ENCODE data around the gene MAN2A2. TPM values are rescaled to one million over a fixed set of nuclear protein-coding genes. Genes with fewer than 3 reads are reported as not detected.
A peak's percentile ranks its signal among the peaks of the same experiment; 100 is the strongest.
"Not testable (repeated sequence)": the region's sequence is repeated elsewhere in the genome, so short reads cannot be mapped to it uniquely, and the experiment has no call there.

Gene MAN2A2
- total RNA-seq, 1 donor from 2014 or later, result 17.0 TPM

DNA sequence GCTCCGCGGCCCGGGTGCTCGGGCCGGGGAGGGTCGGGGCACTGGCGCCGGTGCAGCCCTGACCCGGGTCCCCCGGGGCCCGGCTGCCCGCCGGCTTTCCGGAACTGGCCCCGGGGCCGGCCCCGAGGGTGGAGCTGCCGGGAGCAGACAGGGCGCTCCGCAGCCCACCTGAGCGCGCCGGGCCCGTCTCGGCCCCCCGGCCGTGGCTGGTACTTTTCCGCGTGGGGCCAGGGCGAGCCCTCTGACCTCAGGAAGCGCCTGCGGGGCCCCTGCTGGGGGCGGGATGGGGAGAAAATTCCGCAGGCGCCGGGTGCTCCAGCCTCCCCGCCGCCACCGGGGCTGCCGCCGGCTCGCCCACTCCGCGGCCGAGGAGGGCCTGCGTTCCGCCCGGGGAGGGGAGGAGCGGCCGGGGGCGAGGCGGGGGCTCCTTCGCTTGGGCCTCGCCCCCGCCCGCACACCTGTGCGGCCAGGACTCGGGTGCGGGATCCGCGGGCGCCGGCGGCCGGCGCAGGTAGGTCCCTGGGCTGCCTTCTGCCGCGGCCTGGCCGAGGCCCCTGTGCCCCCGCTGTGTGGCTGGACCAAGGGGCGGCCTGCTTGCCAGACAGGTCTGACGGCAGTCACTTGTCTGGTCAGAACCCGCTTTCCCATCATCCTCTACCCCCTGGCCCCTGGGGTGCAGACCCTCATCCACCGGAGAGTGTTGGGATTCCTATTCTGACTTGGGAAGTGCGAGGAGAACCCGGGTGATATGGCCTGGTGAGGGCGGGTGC lies 31.2 kb upstream of the MAN2A2 start:
- peak; percentile 30 for DNase-seq

- peak; percentile 30 for DNase-seq
Observed at GRCh38 chr15:90872486-90873184, 30.5 kb upstream of the MAN2A2 start.

- DNase-seq, result no peak
Observed at GRCh38 chr15:90873488-90873997, 29.6 kb upstream of the MAN2A2 start.

DNA sequence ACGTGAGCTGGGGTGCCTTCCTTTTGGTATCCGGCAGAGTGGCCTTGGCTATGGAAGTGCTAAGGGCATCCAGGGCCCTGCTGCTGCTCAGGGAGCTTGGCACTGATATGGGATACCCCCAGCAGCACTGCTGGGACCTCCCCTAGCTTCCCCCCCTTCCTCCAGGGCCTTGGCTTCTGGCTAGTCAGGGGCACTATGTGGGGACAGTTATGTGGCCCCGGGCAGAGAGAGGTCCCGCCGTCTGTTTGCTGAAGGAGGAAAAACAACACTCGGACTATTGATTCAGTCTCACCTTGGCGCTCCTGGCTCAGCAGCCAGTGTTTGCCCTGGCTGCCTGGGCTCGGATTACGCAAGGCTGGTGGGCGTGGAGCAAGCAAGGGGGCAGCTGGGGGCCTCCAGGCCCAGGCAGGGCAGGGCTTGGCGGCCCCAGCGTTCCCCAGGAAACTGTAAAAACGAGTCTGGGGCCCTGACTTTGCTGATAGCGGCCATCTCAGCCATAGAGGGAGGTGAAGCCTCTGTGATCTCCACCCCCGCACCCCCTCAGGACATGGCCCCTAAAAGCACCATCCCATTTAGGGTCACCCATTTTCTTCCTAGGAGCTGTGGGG lies 29.0 kb upstream of the MAN2A2 start:
- peak; percentile 67 for DNase-seq

GRCh38 chr15:90874986-90875385 lies 28.1 kb upstream of the MAN2A2 start:
- DNase-seq, result not testable (repeated sequence)

DNA sequence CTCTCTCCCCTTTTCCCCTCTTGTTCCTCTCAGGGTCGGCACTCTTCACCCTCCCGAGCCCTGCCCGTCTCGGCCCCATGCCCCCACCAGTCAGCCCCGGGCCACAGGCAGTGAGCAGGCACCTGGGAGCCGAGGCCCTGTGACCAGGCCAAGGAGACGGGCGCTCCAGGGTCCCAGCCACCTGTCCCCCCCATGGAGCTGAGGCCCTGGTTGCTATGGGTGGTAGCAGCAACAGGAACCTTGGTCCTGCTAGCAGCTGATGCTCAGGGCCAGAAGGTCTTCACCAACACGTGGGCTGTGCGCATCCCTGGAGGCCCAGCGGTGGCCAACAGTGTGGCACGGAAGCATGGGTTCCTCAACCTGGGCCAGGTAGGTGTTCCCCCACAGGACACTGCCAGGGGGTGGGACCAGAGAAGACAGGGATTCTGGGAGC lies 27.5 kb upstream of the MAN2A2 start:
- no peak for DNase-seq

DNA sequence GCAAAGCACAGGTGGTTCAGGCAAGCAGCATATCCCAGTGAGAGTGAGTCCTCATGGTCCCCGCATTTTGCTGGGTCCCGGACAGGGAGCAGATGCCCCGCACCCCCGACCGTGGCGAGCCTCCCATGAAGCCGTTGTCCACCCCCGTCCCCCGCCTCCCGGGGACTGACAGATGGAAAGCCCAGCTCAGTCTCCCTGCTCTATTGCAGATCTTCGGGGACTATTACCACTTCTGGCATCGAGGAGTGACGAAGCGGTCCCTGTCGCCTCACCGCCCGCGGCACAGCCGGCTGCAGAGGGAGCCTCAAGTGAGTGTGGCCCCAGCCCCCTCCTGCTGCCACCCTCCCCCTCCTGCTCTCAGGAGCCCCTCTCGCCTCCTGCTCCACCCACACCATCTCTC lies 27.1 kb upstream of the MAN2A2 start:
- DNase-seq, result no peak

DNA sequence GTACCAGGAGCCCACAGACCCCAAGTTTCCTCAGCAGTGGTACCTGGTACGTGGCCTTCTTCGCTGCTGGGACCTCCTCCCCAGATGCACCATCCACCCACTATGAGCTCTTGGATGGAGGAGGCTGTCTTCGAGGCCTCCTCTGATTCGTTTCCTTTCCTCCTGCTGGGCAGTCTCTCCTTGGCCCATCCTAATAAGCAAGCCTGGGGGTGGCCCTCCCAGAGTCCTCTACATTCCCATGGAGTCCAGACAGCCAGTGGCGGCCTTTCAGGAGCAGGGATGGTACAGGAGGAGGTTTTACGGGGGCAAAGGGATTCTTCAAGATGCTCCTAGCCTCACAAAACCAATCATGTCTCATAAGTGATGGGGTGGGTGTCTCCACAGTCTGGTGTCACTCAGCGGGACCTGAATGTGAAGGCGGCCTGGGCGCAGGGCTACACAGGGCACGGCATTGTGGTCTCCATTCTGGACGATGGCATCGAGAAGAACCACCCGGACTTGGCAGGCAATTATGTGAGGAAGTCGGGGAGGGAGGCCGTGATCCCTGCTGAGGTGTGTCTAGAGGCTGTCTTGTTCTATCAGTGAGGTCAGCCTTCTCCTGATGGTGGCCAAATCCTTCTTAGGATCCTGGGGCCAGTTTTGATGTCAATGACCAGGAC lies 26.5 kb upstream of the MAN2A2 start:
- no peak for DNase-seq

- DNase-seq, result no peak
Observed at GRCh38 chr15:90877315-90877714, 25.8 kb upstream of the MAN2A2 start.

DNA sequence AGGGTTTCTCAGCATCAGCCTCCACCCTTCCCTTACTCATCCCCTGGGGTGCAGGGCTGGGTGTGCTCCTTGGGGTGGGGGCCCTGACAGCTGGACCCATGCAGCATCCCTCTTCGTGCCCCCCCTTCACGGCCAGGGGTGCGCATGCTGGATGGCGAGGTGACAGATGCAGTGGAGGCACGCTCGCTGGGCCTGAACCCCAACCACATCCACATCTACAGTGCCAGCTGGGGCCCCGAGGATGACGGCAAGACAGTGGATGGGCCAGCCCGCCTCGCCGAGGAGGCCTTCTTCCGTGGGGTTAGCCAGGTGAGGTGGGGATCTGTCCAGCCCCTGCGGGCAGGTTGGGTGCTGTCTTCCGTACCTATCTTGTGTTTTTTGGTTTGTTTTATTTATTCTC lies 25.1 kb upstream of the MAN2A2 start:
- no peak for DNase-seq

- no peak for DNase-seq
Observed at GRCh38 chr15:90878660-90879059, 24.4 kb upstream of the MAN2A2 start.

DNA sequence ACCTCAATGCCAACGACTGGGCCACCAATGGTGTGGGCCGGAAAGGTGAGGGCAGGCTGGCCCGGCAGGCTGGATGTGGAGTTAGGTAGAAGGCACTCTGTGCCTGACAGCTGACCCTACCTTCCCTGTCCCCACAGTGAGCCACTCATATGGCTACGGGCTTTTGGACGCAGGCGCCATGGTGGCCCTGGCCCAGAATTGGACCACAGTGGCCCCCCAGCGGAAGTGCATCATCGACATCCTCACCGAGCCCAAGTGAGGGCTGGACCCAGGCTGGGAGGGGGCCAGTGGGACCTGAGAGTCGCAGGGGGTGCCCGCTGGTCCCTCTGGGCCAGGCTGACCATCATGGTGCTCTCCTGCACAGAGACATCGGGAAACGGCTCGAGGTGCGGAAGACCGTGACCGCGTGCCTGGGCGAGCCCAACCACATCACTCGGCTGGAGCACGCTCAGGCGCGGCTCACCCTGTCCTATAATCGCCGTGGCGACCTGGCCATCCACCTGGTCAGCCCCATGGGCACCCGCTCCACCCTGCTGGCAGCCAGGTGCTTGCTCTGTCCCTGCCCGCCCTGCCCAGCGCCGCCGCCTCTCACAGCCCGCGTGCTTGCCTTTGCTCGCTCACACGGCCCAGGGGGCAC lies 23.3 kb upstream of the MAN2A2 start:
- DNase-seq, result no peak

- DNase-seq, result no peak
Observed at GRCh38 chr15:90880381-90881145, 22.5 kb upstream of the MAN2A2 start.

DNA sequence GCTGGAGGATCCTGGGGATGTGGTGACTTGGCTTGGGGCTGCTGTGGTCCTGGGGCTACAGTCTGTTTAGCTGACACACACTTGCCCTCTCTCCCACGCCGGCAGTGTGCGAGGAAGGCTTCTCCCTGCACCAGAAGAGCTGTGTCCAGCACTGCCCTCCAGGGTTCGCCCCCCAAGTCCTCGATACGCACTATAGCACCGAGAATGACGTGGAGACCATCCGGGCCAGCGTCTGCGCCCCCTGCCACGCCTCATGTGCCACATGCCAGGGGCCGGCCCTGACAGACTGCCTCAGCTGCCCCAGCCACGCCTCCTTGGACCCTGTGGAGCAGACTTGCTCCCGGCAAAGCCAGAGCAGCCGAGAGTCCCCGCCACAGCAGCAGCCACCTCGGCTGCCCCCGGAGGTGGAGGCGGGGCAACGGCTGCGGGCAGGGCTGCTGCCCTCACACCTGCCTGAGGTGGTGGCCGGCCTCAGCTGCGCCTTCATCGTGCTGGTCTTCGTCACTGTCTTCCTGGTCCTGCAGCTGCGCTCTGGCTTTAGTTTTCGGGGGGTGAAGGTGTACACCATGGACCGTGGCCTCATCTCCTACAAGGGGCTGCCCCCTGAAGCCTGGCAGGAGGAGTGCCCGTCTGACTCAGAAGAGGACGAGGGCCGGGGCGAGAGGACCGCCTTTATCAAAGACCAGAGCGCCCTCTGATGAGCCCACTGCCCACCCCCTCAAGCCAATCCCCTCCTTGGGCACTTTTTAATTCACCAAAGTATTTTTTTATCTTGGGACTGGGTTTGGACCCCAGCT lies 21.7 kb upstream of the MAN2A2 start:
- DNase-seq, result no peak

- no peak for DNase-seq
Observed at GRCh38 chr15:90881978-90882721, 21.0 kb upstream of the MAN2A2 start.

DNA sequence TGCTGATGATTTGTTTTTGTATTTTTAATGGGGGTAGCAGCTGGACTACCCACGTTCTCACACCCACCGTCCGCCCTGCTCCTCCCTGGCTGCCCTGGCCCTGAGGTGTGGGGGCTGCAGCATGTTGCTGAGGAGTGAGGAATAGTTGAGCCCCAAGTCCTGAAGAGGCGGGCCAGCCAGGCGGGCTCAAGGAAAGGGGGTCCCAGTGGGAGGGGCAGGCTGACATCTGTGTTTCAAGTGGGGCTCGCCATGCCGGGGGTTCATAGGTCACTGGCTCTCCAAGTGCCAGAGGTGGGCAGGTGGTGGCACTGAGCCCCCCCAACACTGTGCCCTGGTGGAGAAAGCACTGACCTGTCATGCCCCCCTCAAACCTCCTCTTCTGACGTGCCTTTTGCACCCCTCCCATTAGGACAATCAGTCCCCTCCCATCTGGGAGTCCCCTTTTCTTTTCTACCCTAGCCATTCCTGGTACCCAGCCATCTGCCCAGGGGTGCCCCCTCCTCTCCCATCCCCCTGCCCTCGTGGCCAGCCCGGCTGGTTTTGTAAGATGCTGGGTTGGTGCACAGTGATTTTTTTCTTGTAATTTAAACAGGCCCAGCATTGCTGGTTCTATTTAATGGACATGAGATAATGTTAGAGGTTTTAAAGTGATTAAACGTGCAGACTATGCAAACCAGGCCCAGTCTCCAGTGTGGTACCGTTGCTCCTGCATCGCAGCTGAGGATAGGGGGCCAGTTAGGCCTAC lies 20.1 kb upstream of the MAN2A2 start:
- DNase-seq, result no peak

DNA sequence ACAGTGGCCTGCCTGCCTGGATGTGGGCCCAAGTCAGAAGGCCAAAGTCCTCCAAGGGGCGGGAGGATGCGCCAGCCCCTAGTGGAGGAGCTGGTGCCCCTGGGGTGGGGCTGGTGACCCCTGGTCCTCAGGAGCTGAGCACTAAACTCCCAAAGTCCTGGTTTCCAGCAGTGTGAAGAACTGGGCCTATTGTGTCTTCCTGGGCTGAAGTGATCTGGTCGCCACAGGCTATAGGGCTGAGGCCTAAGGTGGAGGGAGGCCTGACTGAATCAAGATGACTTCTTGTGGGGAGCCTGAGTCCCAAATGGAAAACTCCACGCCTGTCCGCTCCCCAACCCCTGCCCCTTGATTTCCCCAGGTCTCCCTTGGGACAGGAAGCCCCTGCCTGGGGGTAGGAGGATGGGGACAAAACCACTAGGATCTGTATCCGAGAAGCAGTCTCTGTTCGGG lies 19.6 kb upstream of the MAN2A2 start:
- no peak for DNase-seq

DNA sequence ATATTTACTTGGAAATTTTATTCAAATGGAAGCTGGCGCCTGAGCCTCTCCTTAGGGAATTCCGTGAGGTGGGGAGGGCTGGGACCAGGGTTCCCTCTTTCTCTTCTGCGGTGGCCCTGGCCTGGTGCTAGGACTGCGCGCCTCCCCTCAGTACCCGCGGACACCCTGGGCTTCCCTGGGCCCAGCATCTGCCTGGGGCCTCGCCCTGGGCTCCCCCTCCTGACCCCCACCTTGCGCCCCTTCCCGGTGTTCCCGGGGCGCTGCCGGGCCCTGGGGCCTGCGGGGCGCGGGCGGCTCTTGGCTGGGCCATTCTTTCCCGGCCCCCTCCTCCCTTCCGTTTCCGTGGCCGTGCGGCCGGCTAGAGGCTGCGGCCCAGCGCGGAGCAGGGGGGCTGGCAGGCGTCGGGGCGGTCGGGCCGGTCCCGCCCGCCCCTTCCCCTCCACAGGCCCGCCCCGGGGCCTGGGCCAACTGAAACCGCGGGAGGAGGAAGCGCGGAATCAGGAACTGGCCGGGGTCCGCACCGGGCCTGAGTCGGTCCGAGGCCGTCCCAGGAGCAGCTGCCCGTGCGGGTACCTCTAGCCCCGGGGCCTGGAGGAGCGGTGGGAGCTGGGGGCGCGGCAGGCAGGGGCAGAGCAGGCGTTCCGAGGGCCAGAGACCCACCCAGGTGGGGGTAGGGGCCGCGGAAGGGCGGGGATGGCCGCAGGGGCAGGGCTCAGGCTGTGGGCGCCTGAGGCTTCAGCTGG lies 19.0 kb upstream of the MAN2A2 start, which contains the start of gene FES:
Gene FES (plus strand): TSS at position 529 of the 743 bp plus-strand sequence. CDS start 542 bp downstream, outside the sequence.
- peak; percentile 85 for DNase-seq
